ENCODE measurements around the gene BEX2. TPM values are rescaled to one million over a fixed set of nuclear protein-coding genes. Genes with fewer than 3 reads are reported as not detected.
"Not testable (repeated sequence)": the region's sequence is repeated elsewhere in the genome, so short reads cannot be mapped to it uniquely, and the experiment has no call there.

Gene BEX2
- 26.1 TPM for total RNA-seq
- polyA plus RNA-seq, result 77.7 TPM
- long read RNA-seq, donor 1, partial matches to known transcripts, result 53 of 54 reads
- long read RNA-seq, donor 1, other reads (novel, unspliced or antisense), result 0 of 54 reads
- long read RNA-seq, donor 2, transcript BEX2-202 (3 exons, 899 nt), result major isoform, 13 of 471 reads
- long read RNA-seq, donor 2, partial matches to known transcripts, result 429 of 471 reads
- long read RNA-seq, donor 2, other reads (novel, unspliced or antisense), result 27 of 471 reads
- long read RNA-seq, donor 3, transcript BEX2-202 (3 exons, 899 nt), result major isoform, 13 of 294 reads
- long read RNA-seq, donor 3, partial matches to known transcripts, result 280 of 294 reads
- long read RNA-seq, donor 3, other reads (novel, unspliced or antisense), result 0 of 294 reads
- long read RNA-seq, donor 4, transcript BEX2-202 (3 exons, 899 nt), result major isoform, 9 of 10 reads
- long read RNA-seq, donor 4, partial matches to known transcripts, result 0 of 10 reads
- long read RNA-seq, donor 4, other reads (novel, unspliced or antisense), result 0 of 10 reads
- long read RNA-seq, donor 5, transcript BEX2-202 (3 exons, 899 nt), result major isoform, 30 of 40 reads
- long read RNA-seq, donor 5, partial matches to known transcripts, result 6 of 40 reads
- long read RNA-seq, donor 5, other reads (novel, unspliced or antisense), result 0 of 40 reads
- long read RNA-seq, donor 6, transcript BEX2-202 (3 exons, 899 nt), result major isoform, 6 of 204 reads
- long read RNA-seq, donor 6, partial matches to known transcripts, result 193 of 204 reads
- long read RNA-seq, donor 6, other reads (novel, unspliced or antisense), result 5 of 204 reads
- long read RNA-seq, donor 7, transcript BEX2-202 (3 exons, 899 nt), result major isoform, 12 of 14 reads
- long read RNA-seq, donor 7, partial matches to known transcripts, result 0 of 14 reads
- long read RNA-seq, donor 7, other reads (novel, unspliced or antisense), result 0 of 14 reads
- long read RNA-seq, donor 8, transcript BEX2-202 (3 exons, 899 nt), result major isoform, 6 of 86 reads
- long read RNA-seq, donor 8, partial matches to known transcripts, result 78 of 86 reads
- long read RNA-seq, donor 8, other reads (novel, unspliced or antisense), result 0 of 86 reads
- long read RNA-seq, donor 9, transcript BEX2-202 (3 exons, 899 nt), result major isoform, 9 of 134 reads
- long read RNA-seq, donor 9, partial matches to known transcripts, result 124 of 134 reads
- long read RNA-seq, donor 9, other reads (novel, unspliced or antisense), result 0 of 134 reads
- long read RNA-seq, donor 10, transcript BEX2-202 (3 exons, 899 nt), result major isoform, 9 of 9 reads
- long read RNA-seq, donor 10, partial matches to known transcripts, result 0 of 9 reads
- long read RNA-seq, donor 10, other reads (novel, unspliced or antisense), result 0 of 9 reads

GRCh38 chrX:103310555-103311398 is at the start of gene BEX2:
Gene BEX2 (minus strand): TSS chrX:103310990. CDS start chrX:103309976, 1,014 bp downstream.
- no peaks in the 10 kb centered on the region for H3K9me3 ChIP-seq (ENCODE audit: control insufficient read depth in 2 of 2, insufficient read depth in 1 of 2, low read length in 1 of 2)
- no peaks in the 10 kb centered on the region for H3K4me1 ChIP-seq (ENCODE audit: control insufficient read depth in 2 of 2, insufficient read depth in 2 of 2, low read length in 2 of 2)
- 2% methylated on average over 51 of the region's 52 CpGs for WGBS
- H3K36me3 ChIP-seq (ENCODE audit: control insufficient read depth in 2 of 2, insufficient read depth in 2 of 2, low read length in 1 of 2), result no peaks in the 10 kb centered on the region
- H3K27ac ChIP-seq (ENCODE audit: low read depth in 1 of 2, low read length in 1 of 2), result no peak within 1 kb of the TSS
- DNase-seq (ENCODE audit: low read depth in 6 of 9, low spot score in 9 of 9), result peak; percentile 31 to 85 (median 56)
- H3K27me3 ChIP-seq (ENCODE audit: control insufficient read depth in 2 of 2, insufficient read depth in 1 of 2, low read length in 1 of 2), result peaks cover 0 to 10% of the 10 kb centered on the region in 2 donors
- peak within 1 kb of the TSS; percentile 46 to 72 for H3K4me3 ChIP-seq (ENCODE audit: low read length in 2 of 2)

- 84% methylated on average over 2 of the region's 2 CpGs for whole genome bisulfite sequencing
- Histone ChIP-seq H3K4me1 (ENCODE audit: control insufficient read depth in 2 of 2, insufficient read depth in 2 of 2, low read length in 2 of 2) (no peaks in the 10 kb centered on the region), H3K27me3 (ENCODE audit: control insufficient read depth in 2 of 2, insufficient read depth in 1 of 2, low read length in 1 of 2) (no peaks in the 10 kb centered on the region), H3K4me3 (ENCODE audit: low read length in 2 of 2) (no peak overlapping the region), H3K36me3 (ENCODE audit: control insufficient read depth in 2 of 2, insufficient read depth in 2 of 2, low read length in 1 of 2) (no peaks in the 10 kb centered on the region), H3K27ac (ENCODE audit: low read depth in 1 of 2, low read length in 1 of 2) (no peak overlapping the region), H3K9me3 (ENCODE audit: control insufficient read depth in 2 of 2, insufficient read depth in 1 of 2, low read length in 1 of 2) (no peaks in the 10 kb centered on the region)
- no peak for DNase-seq (ENCODE audit: low read depth in 6 of 9, low spot score in 9 of 9)
These were observed 49.3 kb upstream of the BEX2 start for GRCh38 chrX:103360092-103360491.

GRCh38 chrX:103359605-103360004 is 48.8 kb upstream of the BEX2 start:
- not testable (repeated sequence) for H3K4me1 ChIP-seq (ENCODE audit: control insufficient read depth in 2 of 2, insufficient read depth in 2 of 2, low read length in 2 of 2)
- 97% methylated on average over 3 of the region's 3 CpGs for WGBS

GRCh38 chrX:103357871-103358270 is 47.1 kb upstream of the BEX2 start:
- Histone ChIP-seq H3K4me1 (ENCODE audit: control insufficient read depth in 2 of 2, insufficient read depth in 2 of 2, low read length in 2 of 2) (no peaks in the 10 kb centered on the region), H3K27me3 (ENCODE audit: control insufficient read depth in 2 of 2, insufficient read depth in 1 of 2, low read length in 1 of 2) (no peaks in the 10 kb centered on the region), H3K4me3 (ENCODE audit: low read length in 2 of 2) (no peak overlapping the region), H3K27ac (ENCODE audit: low read depth in 1 of 2, low read length in 1 of 2) (no peak overlapping the region), H3K9me3 (ENCODE audit: control insufficient read depth in 2 of 2, insufficient read depth in 1 of 2, low read length in 1 of 2) (no peaks in the 10 kb centered on the region), H3K36me3 (ENCODE audit: control insufficient read depth in 2 of 2, insufficient read depth in 2 of 2, low read length in 1 of 2) (no peaks in the 10 kb centered on the region)
- no peak for DNase-seq (ENCODE audit: low read depth in 6 of 9, low spot score in 9 of 9)
- 100% methylated on average over 2 of the region's 2 CpGs for WGBS

More at GRCh38 chrX:103359605-103360004, 48.8 kb upstream of the BEX2 start:
- H3K36me3 ChIP-seq (ENCODE audit: control insufficient read depth in 2 of 2, insufficient read depth in 2 of 2, low read length in 1 of 2); H3K27me3 ChIP-seq (ENCODE audit: control insufficient read depth in 2 of 2, insufficient read depth in 1 of 2, low read length in 1 of 2); H3K9me3 ChIP-seq (ENCODE audit: control insufficient read depth in 2 of 2, insufficient read depth in 1 of 2, low read length in 1 of 2); DNase-seq (ENCODE audit: low read depth in 6 of 9, low spot score in 9 of 9); H3K4me3 ChIP-seq (ENCODE audit: low read length in 2 of 2); H3K27ac ChIP-seq (ENCODE audit: low read depth in 1 of 2, low read length in 1 of 2): not testable (repeated sequence)

GRCh38 chrX:103356858-103357257 is 46.1 kb upstream of the BEX2 start:
- H3K27me3 ChIP-seq (ENCODE audit: control insufficient read depth in 2 of 2, insufficient read depth in 1 of 2, low read length in 1 of 2), result no peaks in the 10 kb centered on the region
- H3K36me3 ChIP-seq (ENCODE audit: control insufficient read depth in 2 of 2, insufficient read depth in 2 of 2, low read length in 1 of 2), result no peaks in the 10 kb centered on the region
- DNase-seq (ENCODE audit: low read depth in 6 of 9, low spot score in 9 of 9), result peak in 2 of 9 donors; percentile 10 to 18
- under 1% methylated on average over 13 of the region's 13 CpGs for WGBS
- no peaks in the 10 kb centered on the region for H3K4me1 ChIP-seq (ENCODE audit: control insufficient read depth in 2 of 2, insufficient read depth in 2 of 2, low read length in 2 of 2)
- H3K27ac ChIP-seq (ENCODE audit: low read depth in 1 of 2, low read length in 1 of 2), result peak overlapping the region; percentile 60 to 74
- no peaks in the 10 kb centered on the region for H3K9me3 ChIP-seq (ENCODE audit: control insufficient read depth in 2 of 2, insufficient read depth in 1 of 2, low read length in 1 of 2)
- H3K4me3 ChIP-seq (ENCODE audit: low read length in 2 of 2), result peak overlapping the region; percentile 67 to 71

GRCh38 chrX:103356130-103356798 is 45.5 kb upstream of the BEX2 start, which contains the start of gene TCEAL9:
Gene TCEAL9 (plus strand): TSS chrX:103356506. CDS start chrX:103357685, 1,179 bp downstream.
- peak in 3 of 9 donors; percentile 2 to 35 (median 8) for DNase-seq (ENCODE audit: low read depth in 6 of 9, low spot score in 9 of 9)
- no peaks in the 10 kb centered on the region for H3K27me3 ChIP-seq (ENCODE audit: control insufficient read depth in 2 of 2, insufficient read depth in 1 of 2, low read length in 1 of 2)
- no peaks in the 10 kb centered on the region for H3K4me1 ChIP-seq (ENCODE audit: control insufficient read depth in 2 of 2, insufficient read depth in 2 of 2, low read length in 2 of 2)
- H3K9me3 ChIP-seq (ENCODE audit: control insufficient read depth in 2 of 2, insufficient read depth in 1 of 2, low read length in 1 of 2), result no peaks in the 10 kb centered on the region
- 1% methylated on average over 18 of the region's 18 CpGs for WGBS
- H3K36me3 ChIP-seq (ENCODE audit: control insufficient read depth in 2 of 2, insufficient read depth in 2 of 2, low read length in 1 of 2), result no peaks in the 10 kb centered on the region
- H3K4me3 ChIP-seq (ENCODE audit: low read length in 2 of 2), result peak within 1 kb of the TSS; percentile 67 to 71
- peak within 1 kb of the TSS; percentile 60 to 74 for H3K27ac ChIP-seq (ENCODE audit: low read depth in 1 of 2, low read length in 1 of 2)

- Histone ChIP-seq H3K27ac (ENCODE audit: low read depth in 1 of 2, low read length in 1 of 2) (no peak overlapping the region), H3K4me3 (ENCODE audit: low read length in 2 of 2) (no peak overlapping the region), H3K36me3 (ENCODE audit: control insufficient read depth in 2 of 2, insufficient read depth in 2 of 2, low read length in 1 of 2) (no peaks in the 10 kb centered on the region), H3K4me1 (ENCODE audit: control insufficient read depth in 2 of 2, insufficient read depth in 2 of 2, low read length in 2 of 2) (no peaks in the 10 kb centered on the region), H3K27me3 (ENCODE audit: control insufficient read depth in 2 of 2, insufficient read depth in 1 of 2, low read length in 1 of 2) (peaks cover 0 to 15% of the 10 kb centered on the region in 2 donors), H3K9me3 (ENCODE audit: control insufficient read depth in 2 of 2, insufficient read depth in 1 of 2, low read length in 1 of 2) (no peaks in the 10 kb centered on the region)
- 93% methylated on average over 29 of the region's 29 CpGs for WGBS
- no peak for DNase-seq (ENCODE audit: low read depth in 6 of 9, low spot score in 9 of 9)
These were observed 37.0 kb upstream of the BEX2 start for GRCh38 chrX:103347682-103348397.
